NCI-H146 treated with DMSO at 0.1 percent for 48 hours (cell line): Measurements from ENCODE around the gene MGAM2.

Experiments used
- DNase-seq: peaks from one replicate; lab custom pipeline; 2025; ENCODE audit not compliant: unreplicated experiment; lab: John Stamatoyannopoulos, UW

Gene MGAM2

GRCh38 chr7:142263598-142264380 lies 152.3 kb downstream of the MGAM2 start:
- DNase-seq = no peak
